H7 (cell line): ENCODE measurements around the gene ZSCAN22. TPM values are rescaled to one million over a fixed set of nuclear protein-coding genes. Genes with fewer than 3 reads are reported as not detected.

Experiments
- DNase-seq: peaks from one replicate; pipeline ENCODE4 v3.0.0; 2012
- H3K27me3 ChIP-seq: 2 replicates; pipeline ENCODE4 v1.6.0; 2011; ENCODE audit warnings: mild to moderate bottlenecking, low read length; ENCODE audit not compliant: control insufficient read depth, insufficient read depth
- H3K36me3 ChIP-seq: replicated peaks from 2 replicates; pipeline ENCODE4 v1.5.1; 2011; ENCODE audit warnings: low read length; ENCODE audit not compliant: control insufficient read depth, insufficient read depth
- H3K4me3 ChIP-seq: 2 replicates; pipeline ENCODE4 v1.5.1; 2011; ENCODE audit warnings: low read depth, mild to moderate bottlenecking, control low read depth, low read length, moderate library complexity; ENCODE audit not compliant: insufficient read depth
- total RNA-seq: library from RNA; depleted of rRNA; stranded (reverse); fragments of >200 nt; shearing (Covaris generic); gene quantifications from 2 replicates; pipeline ENCODE4 v1.2.3, GENCODE V29; 2014

ZSCAN22 gene
- total RNA-seq, 1 experiment from 2014 or later: 2.6 TPM

DNA sequence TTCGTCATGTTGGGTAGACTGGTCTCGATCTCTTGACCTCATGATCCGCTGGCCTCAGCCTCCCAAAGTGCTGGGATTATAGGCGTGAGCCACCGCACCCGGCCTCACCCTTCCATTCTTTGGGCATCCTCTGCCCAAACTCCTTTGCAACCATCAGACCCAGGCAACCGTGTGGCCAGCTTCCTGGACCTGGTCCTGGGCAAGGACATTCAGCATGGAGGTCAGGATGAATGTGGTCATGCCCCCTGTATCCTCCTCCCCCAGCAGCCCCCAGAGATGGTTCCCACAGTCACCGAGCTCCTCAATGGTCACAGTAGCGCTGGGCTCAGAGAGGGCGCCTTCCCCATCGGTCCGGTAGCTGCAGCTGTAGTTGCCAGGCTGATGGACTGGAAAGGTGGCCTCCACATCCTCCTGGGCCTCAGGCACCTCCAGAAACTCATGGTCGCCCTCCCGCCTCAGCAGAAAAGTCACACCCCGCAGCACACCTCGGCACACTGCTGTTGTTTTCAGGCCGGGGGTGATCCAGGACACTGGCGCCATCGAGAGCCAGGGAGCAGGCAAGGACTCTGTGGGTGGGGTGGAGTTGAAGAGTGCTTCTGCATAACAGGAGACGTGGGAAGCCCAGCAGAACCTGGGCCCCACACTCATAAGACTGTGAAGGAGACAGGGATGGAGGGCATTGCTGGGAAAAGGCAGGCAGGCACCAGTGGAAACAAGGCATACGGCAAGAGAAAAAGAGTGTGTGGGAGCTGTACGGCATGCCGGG lies 25.4 kb downstream of the ZSCAN22 start:
- Histone ChIP-seq H3K36me3 (no peaks in the 10 kb centered on the region), H3K4me3 (no peak overlapping the region), H3K27me3 (peaks cover 2% of the 10 kb centered on the region)
- peak; percentile 25 for DNase-seq

DNA sequence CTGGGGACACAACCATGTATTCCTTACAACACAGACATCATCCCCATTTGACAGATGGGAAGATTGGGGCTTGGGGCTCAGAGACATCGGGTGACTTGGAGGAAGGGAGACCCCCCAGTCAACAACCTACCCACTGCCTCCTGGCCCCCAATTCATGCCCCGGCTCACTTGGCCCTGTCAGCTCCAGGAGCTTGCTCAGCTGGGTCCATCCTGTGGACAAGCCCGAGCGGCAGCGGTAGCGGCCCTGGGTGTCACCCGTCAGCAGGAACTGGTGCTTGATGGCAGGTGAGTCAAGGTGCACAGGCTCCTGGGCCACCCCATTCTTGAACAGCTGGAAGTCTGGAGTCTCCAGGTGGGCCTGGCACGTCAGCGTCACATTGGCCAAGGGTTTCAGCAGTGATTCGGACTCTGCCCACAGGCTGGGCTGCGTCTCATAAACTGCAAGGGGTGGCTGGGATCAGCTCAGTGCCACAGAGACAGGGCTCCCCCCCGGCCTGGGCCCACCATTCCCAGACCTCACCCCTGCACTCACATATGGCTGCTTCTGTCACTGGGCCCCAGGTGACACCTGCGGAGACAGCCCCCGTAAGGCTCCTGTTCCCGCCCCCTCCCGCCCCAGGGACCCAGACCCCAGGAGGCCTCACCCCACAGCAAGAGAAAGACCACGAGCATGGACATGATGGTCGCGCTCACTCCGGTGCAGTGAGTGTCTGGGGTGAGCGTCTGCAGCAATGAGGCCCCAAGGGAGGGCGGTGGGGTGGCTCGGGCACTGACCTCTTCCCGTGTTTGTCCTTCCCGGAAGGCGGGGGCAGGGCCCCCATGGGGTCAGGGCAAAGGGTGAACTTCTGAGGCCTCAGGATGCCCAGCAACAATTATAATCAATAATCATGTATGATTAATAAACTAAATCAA lies 26.2 kb downstream of the ZSCAN22 start, which contains the start of gene A1BG:
TSS of gene A1BG (minus strand) at position 733 of the 912 bp plus-strand sequence. CDS start at position 678, 55 bp downstream.
- DNase-seq: peak; percentile 36
- Histone ChIP-seq H3K4me3 (no peak within 1 kb of the TSS), H3K36me3 (no peaks in the 10 kb centered on the region), H3K27me3 (no peaks in the 10 kb centered on the region; the same call in 1 of the 2 replicates)

DNA sequence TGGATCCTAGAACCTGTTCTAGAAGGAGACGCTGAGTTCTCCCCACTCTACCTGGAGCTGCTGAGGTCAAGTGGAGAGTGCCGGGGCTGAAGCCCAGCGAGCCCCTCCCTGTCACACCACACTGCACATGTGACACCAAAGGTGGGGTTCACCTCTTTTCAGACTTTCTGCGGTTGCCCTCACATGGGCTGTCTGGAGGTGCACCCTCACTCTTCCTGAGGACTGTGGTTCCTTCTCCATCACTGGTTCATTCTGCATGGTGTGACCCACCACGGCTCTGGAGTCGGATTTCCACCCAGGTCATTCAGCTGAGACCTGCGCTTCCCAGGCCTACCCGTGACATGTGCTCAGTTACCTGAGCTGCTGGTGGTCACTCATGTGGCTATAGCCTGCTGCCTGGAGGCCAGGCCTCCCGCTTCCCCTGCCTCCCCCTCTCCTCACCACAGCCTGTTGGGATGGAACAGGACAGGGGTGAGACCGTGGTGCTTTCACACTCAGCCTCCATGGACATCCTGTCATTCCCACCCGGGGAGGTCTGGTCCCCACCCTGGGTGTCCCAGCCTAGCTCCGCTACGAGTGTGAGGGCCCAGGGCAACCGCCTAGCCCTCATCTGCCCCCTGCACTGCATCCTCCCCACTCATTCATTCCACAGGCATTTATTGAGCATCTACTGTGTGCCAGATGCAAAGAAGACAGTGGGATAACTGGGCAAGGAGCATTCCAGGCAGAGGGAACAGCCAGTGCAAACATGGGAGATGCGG lies 27.1 kb downstream of the ZSCAN22 start:
- H3K4me3 ChIP-seq: no peak overlapping the region
- H3K36me3 ChIP-seq: no peaks in the 10 kb centered on the region
- peak; percentile 44 for DNase-seq
- H3K27me3 ChIP-seq: no peaks in the 10 kb centered on the region

DNA sequence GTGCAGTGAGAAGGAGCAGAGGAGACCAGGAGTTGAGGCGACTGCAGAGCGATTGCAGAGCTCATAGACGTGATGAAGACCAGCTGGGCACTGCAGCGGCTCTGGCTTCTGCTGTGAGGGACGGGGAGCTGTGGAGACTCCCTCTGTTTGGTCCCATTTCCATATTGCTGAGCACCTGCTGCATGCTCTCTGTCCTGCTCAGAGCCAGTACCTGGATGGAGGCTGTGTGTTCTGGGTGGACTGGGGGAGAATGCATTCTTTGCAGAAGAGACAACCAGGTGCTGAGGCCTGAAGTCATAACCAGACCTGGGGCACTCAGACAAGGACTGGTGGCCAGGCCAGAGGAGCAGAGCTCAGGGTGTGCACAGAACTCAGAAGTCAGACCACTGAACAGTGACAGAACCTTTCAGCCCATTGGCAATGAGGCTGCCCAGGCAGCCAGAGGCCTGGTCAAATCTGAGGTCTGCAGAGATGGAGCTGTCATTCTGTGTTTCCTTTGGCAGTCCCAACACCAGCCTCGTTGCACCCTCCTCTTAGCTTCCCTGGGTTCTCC lies 27.8 kb downstream of the ZSCAN22 start:
- Histone ChIP-seq H3K4me3 (no peak overlapping the region), H3K27me3 (no peaks in the 10 kb centered on the region), H3K36me3 (no peaks in the 10 kb centered on the region)
- no peak for DNase-seq

DNA sequence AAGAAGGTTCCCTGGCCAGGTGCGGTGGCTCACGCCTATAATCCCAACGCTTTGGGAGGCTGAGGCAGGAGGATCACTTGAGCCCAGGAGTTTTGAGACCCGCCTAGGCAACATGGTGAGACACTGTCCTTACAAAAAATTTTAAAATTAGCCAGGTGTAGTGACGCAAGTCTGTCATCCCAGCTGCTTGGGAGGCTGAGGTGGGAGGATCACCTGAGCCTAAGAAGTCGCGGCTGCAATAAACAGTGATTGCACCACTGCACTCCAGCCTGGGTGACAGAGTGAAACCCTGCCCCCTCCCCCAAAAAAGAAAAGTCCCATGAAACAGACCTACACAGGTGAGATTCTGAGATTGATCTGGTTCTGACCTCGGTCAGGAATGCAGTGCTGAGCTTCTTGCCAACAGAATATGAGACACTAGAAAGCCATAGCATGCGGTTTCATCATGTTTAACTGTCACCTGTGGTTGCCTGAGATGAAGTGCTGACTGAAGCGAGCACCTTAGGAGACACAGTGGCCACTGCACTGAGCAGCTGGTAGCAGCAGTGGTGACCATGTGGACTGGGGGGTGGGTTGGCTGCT lies 28.5 kb downstream of the ZSCAN22 start:
- H3K27me3 ChIP-seq: no peaks in the 10 kb centered on the region
- H3K36me3 ChIP-seq: no peaks in the 10 kb centered on the region
- DNase-seq: no peak
- no peak overlapping the region for H3K4me3 ChIP-seq

DNA sequence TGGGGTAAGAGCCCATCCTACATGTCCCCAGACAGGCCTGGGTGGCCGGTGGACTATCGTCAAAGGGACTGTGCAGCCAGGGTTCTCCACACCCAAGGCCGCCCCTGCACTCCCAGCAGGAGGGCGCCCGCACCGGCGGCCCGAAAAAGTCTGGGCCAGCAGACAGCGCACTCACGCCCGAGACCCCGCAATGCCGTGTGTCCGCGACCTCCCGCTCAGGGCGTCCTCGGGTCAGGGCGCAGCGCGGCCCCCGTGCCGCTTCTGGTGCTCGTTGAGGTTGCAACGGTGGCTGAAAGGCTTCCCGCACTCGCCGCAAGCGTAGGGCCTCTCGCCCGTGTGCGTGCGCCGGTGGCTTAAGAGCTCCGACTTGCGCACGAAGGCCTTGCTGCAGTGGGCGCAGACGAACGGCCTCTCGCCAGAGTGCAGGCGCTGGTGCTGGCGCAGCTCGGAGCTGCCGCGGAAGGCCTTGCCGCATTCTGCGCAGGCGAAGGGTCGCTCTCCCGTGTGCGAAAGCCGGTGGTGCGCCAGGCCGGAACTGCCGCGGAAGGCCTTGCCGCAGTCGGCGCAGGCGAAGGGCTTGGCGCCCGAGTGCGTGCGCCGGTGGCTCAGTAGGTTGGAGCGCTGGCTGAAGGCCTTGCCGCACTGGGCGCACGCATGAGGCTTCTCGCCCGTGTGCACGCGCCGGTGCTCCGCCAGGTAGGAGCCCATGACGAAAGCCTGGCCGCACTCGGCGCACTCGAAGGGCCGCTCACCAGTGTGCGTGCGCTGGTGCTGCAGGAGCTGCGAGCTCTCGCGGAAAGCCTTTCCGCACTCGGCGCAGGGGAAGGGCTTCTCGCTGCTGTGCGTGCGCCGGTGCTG lies 29.3 kb downstream of the ZSCAN22 start:
- no peaks in the 10 kb centered on the region for H3K36me3 ChIP-seq
- H3K27me3 ChIP-seq: no peaks in the 10 kb centered on the region
- DNase-seq: peak; percentile 59
- no peak overlapping the region for H3K4me3 ChIP-seq

DNA sequence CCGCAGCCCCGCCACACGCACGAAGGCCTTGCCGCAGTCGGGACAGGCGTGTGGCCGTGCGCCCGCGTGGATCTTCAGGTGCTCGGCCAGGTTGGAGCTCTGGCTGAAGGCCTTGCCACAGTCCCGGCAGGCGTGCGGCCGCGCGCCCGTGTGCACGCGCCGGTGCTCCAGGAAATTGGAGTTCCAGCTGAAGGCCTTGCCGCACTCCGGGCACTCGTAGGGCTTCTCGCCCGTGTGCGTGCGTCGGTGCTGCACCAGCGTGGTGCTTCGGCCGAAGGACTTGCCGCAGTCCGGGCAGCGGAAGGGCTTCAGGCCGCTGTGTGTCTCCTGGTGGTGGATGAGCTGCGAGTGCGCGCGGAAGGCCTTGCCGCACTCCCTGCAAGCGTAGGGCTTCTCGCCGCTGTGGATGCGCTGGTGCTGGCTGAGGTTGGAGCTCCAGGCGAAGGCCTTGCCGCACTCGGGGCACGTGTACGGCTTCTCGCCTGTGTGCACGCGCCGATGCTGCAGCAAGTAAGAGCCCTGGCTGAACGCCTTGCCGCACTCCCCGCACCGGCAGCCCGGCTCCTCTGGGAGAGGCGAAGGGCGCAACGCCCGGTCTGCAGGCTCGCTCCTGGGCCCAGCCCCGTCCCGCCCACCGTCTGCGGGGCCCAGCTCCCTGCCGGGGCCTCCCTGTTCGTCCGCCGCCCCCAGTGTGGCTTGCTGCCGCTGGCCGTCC lies 30.1 kb downstream of the ZSCAN22 start:
- peak; percentile 71 for DNase-seq
- H3K27me3 ChIP-seq: no peaks in the 10 kb centered on the region
- H3K36me3 ChIP-seq: no peaks in the 10 kb centered on the region
- H3K4me3 ChIP-seq: no peak overlapping the region

DNA sequence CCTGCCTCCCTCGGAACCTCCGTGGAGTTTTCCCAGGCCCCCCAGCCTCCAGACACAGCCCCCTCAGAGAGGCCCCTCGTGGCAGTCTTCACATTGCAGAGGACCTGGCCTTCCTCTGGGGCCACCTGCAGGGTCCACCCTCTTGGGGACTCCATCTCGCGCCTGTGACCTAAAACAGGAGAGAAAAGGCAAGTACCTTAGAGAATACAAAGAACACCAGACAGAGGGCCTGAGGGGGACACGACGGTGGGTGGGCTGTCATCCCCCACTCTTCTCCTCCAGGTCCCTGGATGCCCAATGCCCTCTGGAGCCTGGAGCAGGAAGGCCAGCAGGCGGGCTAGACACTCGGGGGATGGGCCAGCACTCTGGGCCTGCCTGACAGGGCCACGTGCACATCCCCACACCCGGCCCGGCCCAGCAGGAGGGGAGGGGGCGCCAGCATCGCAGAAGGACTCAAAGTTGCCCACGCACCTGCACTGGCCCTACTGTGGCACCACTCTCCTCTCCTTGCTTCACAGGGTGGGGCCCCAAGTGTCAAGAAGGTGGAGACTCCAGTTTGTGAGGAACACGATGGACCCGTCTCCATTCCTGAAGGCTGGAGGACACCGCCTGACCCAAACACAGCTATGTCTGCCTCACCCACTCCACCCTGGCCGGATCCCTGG lies 30.8 kb downstream of the ZSCAN22 start:
- peak; percentile 75 for DNase-seq
- H3K36me3 ChIP-seq: no peaks in the 10 kb centered on the region
- H3K27me3 ChIP-seq: no peaks in the 10 kb centered on the region
- H3K4me3 ChIP-seq: no peak overlapping the region

DNA sequence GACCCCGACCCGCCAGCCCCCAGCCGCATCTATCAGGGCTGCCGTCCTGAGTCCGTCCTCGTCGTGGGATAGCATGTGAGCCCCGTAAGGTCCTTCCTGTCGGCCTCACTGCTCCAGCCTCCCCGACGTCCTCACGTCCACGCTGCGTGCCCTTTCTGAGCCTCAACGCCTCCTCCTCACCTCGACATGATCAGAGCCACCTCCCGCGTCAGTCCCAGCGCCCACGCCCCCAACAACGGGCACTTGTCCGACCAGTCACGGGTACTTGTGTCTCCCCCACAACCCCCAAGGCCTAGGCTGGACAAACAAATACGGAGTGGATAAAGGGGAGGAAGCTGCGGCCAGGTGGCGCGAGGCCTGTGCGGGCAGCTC lies 35.1 kb downstream of the ZSCAN22 start:
- Histone ChIP-seq H3K36me3 (no peaks in the 10 kb centered on the region), H3K27me3 (no peaks in the 10 kb centered on the region), H3K4me3 (peak overlapping the region; percentile 83)
- DNase-seq: peak; percentile 90

DNA sequence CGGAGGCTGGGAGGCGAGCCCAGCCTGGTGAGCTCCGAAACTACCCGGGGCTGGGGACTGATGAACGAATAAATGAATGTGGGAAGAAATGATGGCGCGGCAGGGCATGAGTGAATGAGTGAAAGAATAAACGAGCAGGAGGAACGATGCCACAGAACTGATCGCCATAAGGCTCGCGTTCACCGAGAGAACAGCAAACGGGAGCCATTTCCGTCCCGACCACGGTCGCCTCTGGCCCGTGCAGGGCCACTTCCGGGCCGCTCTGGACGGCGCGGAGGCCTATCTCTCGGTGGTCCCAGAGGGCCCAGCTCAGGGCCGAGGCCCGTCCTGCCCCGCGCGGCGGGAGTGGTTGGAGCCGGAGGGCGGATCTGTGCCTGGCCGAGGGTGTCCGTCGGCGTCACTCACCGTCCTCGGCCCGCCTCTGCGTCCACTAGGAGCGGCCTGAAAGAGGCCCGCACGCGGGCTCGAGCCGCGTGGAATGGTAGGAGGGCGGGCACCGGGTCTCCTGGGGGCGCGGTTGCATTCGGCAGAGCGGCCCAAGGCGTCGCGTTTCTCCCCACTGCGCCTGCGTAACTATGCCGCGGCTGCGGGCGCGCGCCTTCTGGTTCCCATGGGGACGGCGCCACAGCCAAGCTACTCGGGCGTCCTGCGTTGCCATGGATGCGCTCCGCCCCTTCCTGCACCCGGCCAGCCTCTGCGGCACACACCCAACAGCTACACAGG lies 35.6 kb downstream of the ZSCAN22 start, which contains the start of gene ZNF497:
TSS of gene ZNF497 (minus strand) at position 480 of the 723 bp plus-strand sequence. CDS start 5,116 bp downstream, outside the sequence.
- no peaks in the 10 kb centered on the region for H3K36me3 ChIP-seq
- H3K4me3 ChIP-seq: peak within 1 kb of the TSS; percentile 83
- H3K27me3 ChIP-seq: no peaks in the 10 kb centered on the region
- DNase-seq: peak; percentile 100

DNA sequence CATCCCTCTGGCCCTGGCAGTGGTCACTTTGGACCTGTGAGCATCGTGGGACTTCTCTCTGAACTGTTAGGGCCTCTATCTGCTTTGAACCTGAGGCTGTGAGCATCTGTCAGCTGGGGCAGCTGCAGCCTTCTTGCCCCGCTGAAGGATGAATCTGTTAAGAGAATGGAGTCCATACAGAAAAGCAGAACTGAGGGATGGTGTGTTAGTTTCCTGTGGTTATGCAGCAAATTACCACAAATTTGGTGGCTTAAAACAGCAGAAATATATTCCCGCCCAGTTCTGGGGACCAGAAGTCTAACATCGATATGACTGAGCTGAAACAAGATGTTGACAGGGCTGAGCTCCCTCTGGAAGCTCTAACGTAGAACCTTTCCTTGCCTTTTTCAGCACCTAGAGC lies 37.4 kb downstream of the ZSCAN22 start:
- H3K27me3 ChIP-seq: no peaks in the 10 kb centered on the region
- no peak overlapping the region for H3K4me3 ChIP-seq
- DNase-seq: no peak
- H3K36me3 ChIP-seq: no peaks in the 10 kb centered on the region
